Suprapubic skin (tissue), 4 donors: ENCODE data around the gene ABHD17B. TPM values are rescaled to one million over a fixed set of nuclear protein-coding genes. Genes with fewer than 3 reads are reported as not detected.

Experiments used
- DNase-seq, 2 donors: peaks; one replicate each; pipeline ENCODE4 v3.0.0-alpha.2; 2019; ENCODE audit warnings: low spot score in 2 of 2
- H3K27ac ChIP-seq: fragments of 200-600 bp; sonication (generic); one replicate; pipeline ENCODE4 v1.5.1; 2019
- H3K27me3 ChIP-seq: fragments of 200-600 bp; sonication (generic); one replicate; pipeline ENCODE4 v1.5.1; 2019
- H3K36me3 ChIP-seq: fragments of 200-600 bp; sonication (generic); one replicate; pipeline ENCODE4 v1.5.1; 2019
- H3K4me1 ChIP-seq: fragments of 200-600 bp; sonication (generic); one replicate; pipeline ENCODE4 v1.5.1; 2019
- H3K4me3 ChIP-seq: fragments of 200-600 bp; sonication (generic); one replicate; pipeline ENCODE4 v1.5.1; 2019; ENCODE audit warnings: mild to moderate bottlenecking
- H3K9me3 ChIP-seq: fragments of 200-600 bp; sonication (generic); one replicate; pipeline ENCODE4 v1.5.1; 2019
- EP300 ChIP-seq: sonication (generic); formaldehyde crosslinking; IDR thresholded peaks from one replicate; pipeline ENCODE4 v1.6.1; 2017; ENCODE audit warnings: antibody characterized with exemption
- POLR2A ChIP-seq, 2 donors: fragments of 450-650 bp; IDR thresholded peaks; one replicate each; pipeline ENCODE4 v1.6.1; 2017; ENCODE audit warnings: antibody characterized with exemption in 2 of 2, mild to moderate bottlenecking in 2 of 2, moderate library complexity in 2 of 2
- POLR2AphosphoS5 ChIP-seq, 3 donors: sonication (generic); formaldehyde crosslinking; IDR thresholded peaks; one replicate each; pipeline ENCODE4 v1.6.1; 2017; ENCODE audit warnings: antibody characterized with exemption in 3 of 3
- WGBS: methylation state at CpG from one replicate; pipeline ENCODE4 v1.1.5; 2018; 5-methylcytosine and 5-hydroxymethylcytosine counted together
- total RNA-seq, 4 donors: library from RNA; depleted of rRNA; stranded (reverse); fragments of >200 nt; gene quantifications; one replicate each; pipeline ENCODE4 v1.1.0, GENCODE V29; 2016
- TF ChIP-seq, protein P1 (sequence below), 2 donors: fragments of 200-600 bp in 1 of 2; fragments of 450-650 bp in 1 of 2; sonication (generic) in 1 of 2; IDR thresholded peaks; one replicate each; pipeline ENCODE4 v1.5.1; 2016 to 2019; ENCODE audit warnings: antibody characterized with exemption in 2 of 2, mild to moderate bottlenecking in 1 of 2, moderate library complexity in 1 of 2

The ABHD17B gene
- total RNA-seq, 4 donors from 2014 or later = 22.4 to 40.7 (median 33.2) TPM

DNA sequence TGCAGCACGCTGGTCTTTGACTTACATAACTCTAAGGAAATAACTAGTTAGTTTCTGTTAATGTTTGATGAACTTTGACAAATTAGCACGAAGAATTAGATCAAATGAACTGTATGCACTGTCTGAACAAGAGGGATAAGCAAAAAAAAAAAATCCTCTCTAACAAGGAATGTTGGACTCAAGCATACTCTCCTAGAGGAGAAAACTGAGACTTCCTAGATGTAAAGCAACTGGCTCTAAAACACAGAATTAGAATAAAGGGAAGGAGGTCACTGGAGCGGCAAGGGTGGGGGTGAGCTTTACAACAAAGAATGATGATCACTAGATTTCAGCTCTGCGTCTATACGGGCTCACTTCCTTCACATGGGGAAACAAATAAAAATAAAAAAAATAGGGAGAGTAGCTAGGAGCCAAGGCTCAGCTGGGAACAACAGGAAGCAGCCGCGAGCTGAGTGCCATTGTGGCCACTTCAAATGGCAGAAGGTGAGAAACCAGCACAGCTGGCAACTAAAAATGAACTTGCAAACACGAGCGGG, 94.0 kb downstream of the ABHD17B start:
- no peak overlapping the region for H3K27ac ChIP-seq
- H3K9me3 ChIP-seq = no peaks in the 10 kb centered on the region
- H3K27me3 ChIP-seq = no peaks in the 10 kb centered on the region
- TF ChIP-seq, protein P1, sequence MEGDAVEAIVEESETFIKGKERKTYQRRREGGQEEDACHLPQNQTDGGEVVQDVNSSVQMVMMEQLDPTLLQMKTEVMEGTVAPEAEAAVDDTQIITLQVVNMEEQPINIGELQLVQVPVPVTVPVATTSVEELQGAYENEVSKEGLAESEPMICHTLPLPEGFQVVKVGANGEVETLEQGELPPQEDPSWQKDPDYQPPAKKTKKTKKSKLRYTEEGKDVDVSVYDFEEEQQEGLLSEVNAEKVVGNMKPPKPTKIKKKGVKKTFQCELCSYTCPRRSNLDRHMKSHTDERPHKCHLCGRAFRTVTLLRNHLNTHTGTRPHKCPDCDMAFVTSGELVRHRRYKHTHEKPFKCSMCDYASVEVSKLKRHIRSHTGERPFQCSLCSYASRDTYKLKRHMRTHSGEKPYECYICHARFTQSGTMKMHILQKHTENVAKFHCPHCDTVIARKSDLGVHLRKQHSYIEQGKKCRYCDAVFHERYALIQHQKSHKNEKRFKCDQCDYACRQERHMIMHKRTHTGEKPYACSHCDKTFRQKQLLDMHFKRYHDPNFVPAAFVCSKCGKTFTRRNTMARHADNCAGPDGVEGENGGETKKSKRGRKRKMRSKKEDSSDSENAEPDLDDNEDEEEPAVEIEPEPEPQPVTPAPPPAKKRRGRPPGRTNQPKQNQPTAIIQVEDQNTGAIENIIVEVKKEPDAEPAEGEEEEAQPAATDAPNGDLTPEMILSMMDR (IDR thresholded peaks at IDR 0.05) = no peak
- TF ChIP-seq POLR2AphosphoS5 (IDR thresholded peaks at IDR 0.05) = no peak
- no peak for TF ChIP-seq POLR2A (IDR thresholded peaks at IDR 0.05)
- no peak for TF ChIP-seq EP300
- H3K4me3 ChIP-seq = no peak overlapping the region
- 73% methylated on average over 9 of the region's 9 CpGs for WGBS
- H3K36me3 ChIP-seq = no peaks in the 10 kb centered on the region
- no peaks in the 10 kb centered on the region for H3K4me1 ChIP-seq
- DNase-seq = no peak

Other genes starting within 250 kb of the ABHD17B start
- 10 to 100 TPM; 48.9 to 76.2 (median 66.1) TPM for gene CEMIP2, start 142.7 kb downstream of the ABHD17B start, total RNA-seq
- 10 to 100 TPM; 13.1 to 18.9 (median 16.4) TPM for gene C9orf85, start 446 bp upstream of the ABHD17B start, total RNA-seq
- gene C9orf57, start 149.4 kb upstream of the ABHD17B start, total RNA-seq = not detected
- gene GDA, start 238.2 kb upstream of the ABHD17B start, total RNA-seq = 1 to 10 TPM in 3 of 4 donors, under 1 TPM in 1; 0.16 to 2.6 (median 1.6) TPM